ENCODE data around the gene NEB.

GRCh38 chr2:151670346-151670745, 63.9 kb downstream of the NEB start:
- TF ChIP-seq GATA2 (IDR thresholded peaks at IDR 0.05; ENCODE audit: low read depth, low read length) (no peak), GATA3 (IDR thresholded peaks at IDR 0.05; ENCODE audit: low read depth, low read length) (no peak)

Measured in SH-SY5Y (cell line).